Fibroblast of peridontal ligament (primary cell): ENCODE results near the gene UNC119.

Experiments
- DNase-seq: peaks from one replicate; pipeline ENCODE4 v3.0.0-alpha.2; 2010; ENCODE audit errors: extremely low read depth

The UNC119 gene

DNA sequence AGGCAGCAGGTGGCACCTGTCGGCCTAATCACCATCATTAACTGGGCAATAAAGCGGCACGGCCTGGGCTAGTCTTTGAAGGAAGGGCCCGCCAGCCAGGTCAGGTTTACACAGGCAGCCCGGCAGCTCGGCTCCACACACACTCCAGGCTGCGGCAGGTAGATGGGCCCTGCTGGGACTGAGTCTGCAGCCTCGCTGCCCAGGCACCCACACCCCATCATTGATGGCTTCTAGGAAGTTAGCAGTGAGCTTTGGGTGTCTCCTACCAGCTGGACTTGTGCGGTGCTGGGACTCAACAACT lies 53.1 kb downstream of the UNC119 start:
- no peak for DNase-seq

DNA sequence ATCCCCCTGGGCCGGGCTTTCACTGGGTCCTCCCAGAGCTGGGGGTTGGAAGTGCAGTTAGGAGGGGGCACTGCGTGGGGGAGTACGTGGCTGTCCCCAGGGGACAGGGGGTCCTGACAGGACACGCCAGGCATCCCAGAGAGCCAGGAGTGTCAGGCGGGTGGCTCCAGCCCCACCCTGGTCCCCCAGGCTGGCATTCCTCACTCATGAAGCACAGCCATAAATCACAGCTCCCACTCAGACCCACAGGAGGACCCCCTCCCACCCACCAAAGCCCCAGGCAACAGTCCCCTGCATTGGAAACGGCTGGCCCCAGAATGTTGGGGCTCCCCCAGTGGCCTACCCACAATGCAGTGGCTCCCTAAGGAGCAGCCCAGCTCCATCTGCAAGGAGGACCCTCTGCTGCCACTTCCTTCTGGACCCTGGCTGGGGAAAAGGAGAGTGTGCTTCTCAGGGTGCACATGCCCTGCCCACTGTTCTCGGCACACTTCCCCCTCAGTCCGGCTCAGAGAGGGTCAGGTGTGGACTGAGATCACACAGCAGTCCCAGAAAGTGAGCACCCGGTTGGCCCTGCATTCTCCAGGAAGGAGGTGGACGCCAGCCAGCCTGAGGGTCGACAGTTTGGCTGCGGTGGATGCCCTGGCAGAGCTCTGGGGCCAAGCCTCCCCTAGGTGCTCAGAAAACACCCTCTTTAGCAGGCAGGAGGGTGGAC lies 53.6 kb downstream of the UNC119 start:
- no peak for DNase-seq

DNA sequence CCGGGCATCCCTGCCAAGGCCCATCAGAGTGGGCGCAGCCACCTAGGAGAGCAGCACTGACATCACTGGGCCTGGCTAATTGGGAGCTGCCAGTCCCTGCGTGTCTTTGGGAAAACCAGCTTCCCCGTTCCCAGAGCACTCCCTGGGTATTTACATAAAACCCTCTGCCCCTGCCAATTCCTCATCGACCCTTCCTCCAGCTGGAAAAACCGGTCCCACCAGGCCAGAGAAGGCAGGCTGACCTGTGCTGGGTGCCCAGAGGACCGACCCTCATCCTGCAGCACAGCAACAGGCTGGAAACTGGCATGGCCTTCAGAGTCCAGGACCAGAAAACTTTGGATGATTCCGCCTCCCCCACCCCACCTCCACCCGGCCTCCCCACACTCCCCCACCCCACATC lies 54.5 kb downstream of the UNC119 start:
- no peak for DNase-seq
